HG03354 (cell line): ENCODE results near the gene KCTD15.

Experiments used
- ATAC-seq: cut with Tn5 transposase; IDR thresholded peaks from one replicate; pipeline ENCODE4 v1.9.1; 2021; ENCODE audit warnings: mild to moderate bottlenecking; ENCODE audit not compliant: unreplicated experiment, poor library complexity, severe bottlenecking

Gene KCTD15

GRCh38 chr19:33840382-33840781, 43.7 kb downstream of the KCTD15 start:
- ATAC-seq = no peak

GRCh38 chr19:33840783-33841182, 44.1 kb downstream of the KCTD15 start:
- ATAC-seq = no peak

GRCh38 chr19:33841685-33842084, 45.0 kb downstream of the KCTD15 start:
- ATAC-seq = no peak

GRCh38 chr19:33844478-33844877, 47.8 kb downstream of the KCTD15 start:
- no peak for ATAC-seq

GRCh38 chr19:33845498-33845897, 48.8 kb downstream of the KCTD15 start:
- no peak for ATAC-seq

GRCh38 chr19:33849551-33850147, 53.0 kb downstream of the KCTD15 start:
- ATAC-seq = no peak

- ATAC-seq = no peak
Observed at GRCh38 chr19:33859016-33859415, 62.3 kb downstream of the KCTD15 start.

GRCh38 chr19:33860312-33861090, 63.8 kb downstream of the KCTD15 start:
- ATAC-seq = no peak

- ATAC-seq = no peak
Observed at GRCh38 chr19:33861950-33862349, 65.3 kb downstream of the KCTD15 start.

- ATAC-seq = no peak
Observed at GRCh38 chr19:33862981-33863380, 66.3 kb downstream of the KCTD15 start.

- no peak for ATAC-seq
Observed at GRCh38 chr19:33863436-33863835, 66.8 kb downstream of the KCTD15 start.

- no peak for ATAC-seq
Observed at GRCh38 chr19:33864311-33864850, 67.7 kb downstream of the KCTD15 start.

GRCh38 chr19:33865306-33865705, 68.6 kb downstream of the KCTD15 start:
- ATAC-seq = no peak
